Measurements from ENCODE around the gene NUP54.

NUP54 gene

GRCh38 chr4:76177709-76178108, 29.5 kb upstream of the NUP54 start:
- Histone ChIP-seq H3K4me3 (ENCODE audit: insufficient read depth, low read length, poor library complexity, severe bottlenecking) (no peak overlapping the region), H3K36me3 (ENCODE audit: low read length) (no peaks in the 10 kb centered on the region), H2AFZ (ENCODE audit: low read depth, low read length, severe bottlenecking) (no peak overlapping the region), H3F3A (ENCODE audit: insufficient read depth) (no peaks in the 10 kb centered on the region), H3K27ac (ENCODE audit: low read depth, low read length) (no peak overlapping the region), H4K20me1 (ENCODE audit: low read depth, low read length) (no peaks in the 10 kb centered on the region), H3K4me2 (ENCODE audit: low read depth, low read length, poor library complexity, severe bottlenecking) (no peak overlapping the region), H3K9ac (ENCODE audit: low read length) (no peak overlapping the region), H3K27me3 (ENCODE audit: low read length) (no peaks in the 10 kb centered on the region), H3K9me2 (replicated peaks; ENCODE audit: insufficient read depth, low read length) (no peaks in the 10 kb centered on the region), H3K9me3 (ENCODE audit: insufficient read depth, low read length) (no peaks in the 10 kb centered on the region), H3K79me2 (ENCODE audit: insufficient read depth, low read length) (no peaks in the 10 kb centered on the region)
- no peak for TF ChIP-seq CTCF (IDR thresholded peaks at IDR 0.05; ENCODE audit: insufficient read depth, low read length, poor library complexity, severe bottlenecking)
- TF ChIP-seq EZH2phosphoT487 (conservative IDR thresholded peaks at IDR 0.05; ENCODE audit: low read length), result no peak

GRCh38 chr4:76175336-76175735, 27.1 kb upstream of the NUP54 start:
- Histone ChIP-seq H3F3A (ENCODE audit: insufficient read depth) (no peaks in the 10 kb centered on the region), H3K79me2 (ENCODE audit: insufficient read depth, low read length) (no peaks in the 10 kb centered on the region), H3K27ac (ENCODE audit: low read depth, low read length) (no peak overlapping the region), H2AFZ (ENCODE audit: low read depth, low read length, severe bottlenecking) (no peak overlapping the region), H3K36me3 (ENCODE audit: low read length) (no peaks in the 10 kb centered on the region), H3K4me2 (ENCODE audit: low read depth, low read length, poor library complexity, severe bottlenecking) (no peak overlapping the region), H3K9me3 (ENCODE audit: insufficient read depth, low read length) (no peaks in the 10 kb centered on the region), H3K4me3 (ENCODE audit: insufficient read depth, low read length, poor library complexity, severe bottlenecking) (no peak overlapping the region), H3K9me2 (replicated peaks; ENCODE audit: insufficient read depth, low read length) (no peaks in the 10 kb centered on the region), H3K27me3 (ENCODE audit: low read length) (no peaks in the 10 kb centered on the region), H3K9ac (ENCODE audit: low read length) (no peak overlapping the region), H4K20me1 (ENCODE audit: low read depth, low read length) (no peaks in the 10 kb centered on the region)
- TF ChIP-seq EZH2phosphoT487 (conservative IDR thresholded peaks at IDR 0.05; ENCODE audit: low read length), result no peak
- TF ChIP-seq CTCF (IDR thresholded peaks at IDR 0.05; ENCODE audit: insufficient read depth, low read length, poor library complexity, severe bottlenecking), result no peak

GRCh38 chr4:76174216-76174615, 26.0 kb upstream of the NUP54 start:
- H3K9ac ChIP-seq (ENCODE audit: low read length), result no peak overlapping the region
- no peaks in the 10 kb centered on the region for H4K20me1 ChIP-seq (ENCODE audit: low read depth, low read length)
- no peaks in the 10 kb centered on the region for H3K9me2 ChIP-seq (replicated peaks; ENCODE audit: insufficient read depth, low read length)
- no peaks in the 10 kb centered on the region for H3K36me3 ChIP-seq (ENCODE audit: low read length)
- no peak overlapping the region for H2AFZ ChIP-seq (ENCODE audit: low read depth, low read length, severe bottlenecking)
- no peaks in the 10 kb centered on the region for H3F3A ChIP-seq (ENCODE audit: insufficient read depth)
- H3K4me2 ChIP-seq (ENCODE audit: low read depth, low read length, poor library complexity, severe bottlenecking), result no peak overlapping the region
- no peak overlapping the region for H3K27ac ChIP-seq (ENCODE audit: low read depth, low read length)
- TF ChIP-seq CTCF (IDR thresholded peaks at IDR 0.05; ENCODE audit: insufficient read depth, low read length, poor library complexity, severe bottlenecking) (no peak), EZH2phosphoT487 (conservative IDR thresholded peaks at IDR 0.05; ENCODE audit: low read length) (no peak)
- no peak overlapping the region for H3K4me3 ChIP-seq (ENCODE audit: insufficient read depth, low read length, poor library complexity, severe bottlenecking)
- no peaks in the 10 kb centered on the region for H3K27me3 ChIP-seq (ENCODE audit: low read length)
- no peaks in the 10 kb centered on the region for H3K79me2 ChIP-seq (ENCODE audit: insufficient read depth, low read length)
- H3K9me3 ChIP-seq (ENCODE audit: insufficient read depth, low read length), result no peaks in the 10 kb centered on the region

Data from SU-DHL-6 (cell line).